Activated CD4-positive, CD25-positive, alpha-beta regulatory T cell treated with anti-CD3 and anti-CD28 coated beads, Interleukin-2, amount 50 U/mL, for 24 hours (primary cell): ENCODE results near the gene C20orf202.
"Not testable (repeated sequence)": the region's sequence is repeated elsewhere in the genome, so short reads cannot be mapped to it uniquely, and the experiment has no call there.

Experiments
- ATAC-seq, 2 donors: fragments of 150-1000 bp; cut with Tn5 transposase; one replicate each; pipeline ENCODE4 v1.10.0; 2021; ENCODE audit warnings: mild to moderate bottlenecking in 1 of 2, moderate library complexity in 1 of 2

C20orf202 gene

GRCh38 chr20:1250282-1250681 lies 47.0 kb downstream of the C20orf202 start:
- not testable (repeated sequence) for ATAC-seq

GRCh38 chr20:1252416-1252815 lies 49.2 kb downstream of the C20orf202 start:
- no peak for ATAC-seq

DNA sequence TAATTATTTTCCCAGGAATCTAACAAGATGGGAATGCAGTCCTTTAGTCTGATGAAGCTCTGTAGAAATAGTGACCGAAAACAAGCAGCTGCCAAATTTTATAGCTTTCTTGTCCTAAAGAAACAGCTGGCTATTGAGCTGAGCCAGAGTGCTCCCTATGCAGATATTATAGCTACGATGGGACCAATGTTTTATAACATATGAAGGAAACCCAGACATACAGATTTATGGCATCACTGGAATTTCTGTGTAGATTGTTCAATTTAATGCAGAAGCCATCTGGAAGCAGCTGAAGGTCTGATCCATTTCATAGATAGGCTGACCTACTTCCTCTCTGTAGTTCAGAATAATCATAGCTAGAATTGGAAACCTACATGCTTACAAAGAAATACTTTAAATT lies 51.0 kb downstream of the C20orf202 start:
- no peak for ATAC-seq

- peak in 1 of 2 donors; percentile 27 for ATAC-seq
These were observed 52.4 kb downstream of the C20orf202 start for GRCh38 chr20:1255675-1256074.
